CD4-positive, alpha-beta T cell treated with Interleukin-2 at 100 ng/mL for 4 hours (primary cell): ENCODE data around the gene CELF5.
"Not testable (repeated sequence)": the region's sequence is repeated elsewhere in the genome, so short reads cannot be mapped to it uniquely, and the experiment has no call there.

Experiments
- DNase-seq: peaks from one replicate; pipeline ENCODE4 v3.0.0-alpha.2; 2020; ENCODE audit warnings: low spot score

Gene CELF5

GRCh38 chr19:3190470-3190770 lies 34.0 kb upstream of the CELF5 start:
- DNase-seq: no peak

- no peak for DNase-seq
Measured at GRCh38 chr19:3190921-3191805, 33.3 kb upstream of the CELF5 start.

- not testable (repeated sequence) for DNase-seq
Measured at GRCh38 chr19:3191806-3192104, 32.7 kb upstream of the CELF5 start.

GRCh38 chr19:3192228-3192635 lies 32.2 kb upstream of the CELF5 start:
- no peak for DNase-seq

DNA sequence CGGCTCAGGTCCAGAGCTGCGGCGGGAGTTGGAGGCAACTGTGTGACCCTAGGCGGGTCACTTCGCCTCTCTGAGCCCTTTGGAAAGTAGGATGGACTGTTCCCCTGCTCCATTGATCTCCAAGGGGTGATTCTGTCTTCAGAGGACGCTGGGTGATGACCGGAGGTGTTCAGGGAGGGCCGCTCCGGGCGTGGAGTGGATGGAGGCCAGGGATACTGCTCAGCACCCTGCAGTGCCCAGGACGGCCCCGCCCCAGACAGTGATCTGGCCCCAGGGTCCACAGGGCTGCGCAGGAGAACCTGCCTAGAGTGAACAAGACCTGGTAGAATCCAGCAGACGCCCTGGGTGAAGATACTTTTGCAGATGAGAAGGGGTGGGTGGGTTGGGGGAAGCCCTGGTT lies 31.8 kb upstream of the CELF5 start:
- no peak for DNase-seq

GRCh38 chr19:3193256-3194105 lies 31.0 kb upstream of the CELF5 start:
- no peak for DNase-seq

DNA sequence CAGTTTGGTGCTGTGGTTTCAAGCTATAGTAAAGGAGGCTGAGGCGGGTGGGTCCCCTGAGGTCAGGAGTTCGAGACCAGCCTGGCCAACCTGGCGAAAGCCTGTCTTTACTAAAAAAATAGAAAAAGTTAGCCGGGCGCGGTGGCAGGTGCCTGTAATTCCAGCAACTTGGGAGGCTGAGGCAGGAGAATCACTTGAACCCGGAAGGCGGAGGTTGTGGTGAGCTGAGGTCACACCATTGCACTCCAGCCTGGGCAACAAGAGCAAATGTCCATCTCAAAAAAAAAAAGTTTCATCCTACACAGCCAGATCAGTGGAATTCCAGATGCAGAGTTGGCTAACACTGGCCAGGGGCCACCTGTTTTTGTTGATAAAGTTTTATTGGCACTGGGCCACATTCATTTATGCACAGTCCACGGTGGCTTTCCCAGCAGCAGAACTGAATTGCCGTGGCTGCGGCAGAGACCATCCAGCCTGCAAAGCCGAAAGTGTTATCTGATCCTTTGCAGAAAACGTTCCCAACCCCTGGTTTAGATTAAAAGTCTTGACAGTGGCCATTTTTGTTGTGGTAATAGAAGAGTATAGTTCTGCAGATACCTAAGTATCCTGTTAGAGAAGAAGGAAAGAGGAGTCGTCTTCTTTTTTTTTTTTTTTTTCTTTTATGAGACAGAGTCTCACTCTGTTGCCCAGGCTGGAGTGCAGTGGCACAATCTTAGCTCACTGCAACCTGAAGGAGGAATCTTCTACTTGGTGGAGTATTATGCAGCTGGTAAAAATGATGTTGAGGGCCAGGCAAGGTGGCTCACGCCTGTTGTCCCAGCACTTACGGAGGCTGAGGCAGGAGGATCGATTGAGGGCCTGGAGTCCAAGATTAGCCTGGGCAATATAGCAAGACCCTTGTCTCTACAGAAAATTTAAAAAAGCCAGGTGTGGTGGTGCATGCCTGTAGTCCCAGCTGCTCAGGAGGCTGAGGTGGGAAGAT lies 30.1 kb upstream of the CELF5 start:
- DNase-seq: no peak

DNA sequence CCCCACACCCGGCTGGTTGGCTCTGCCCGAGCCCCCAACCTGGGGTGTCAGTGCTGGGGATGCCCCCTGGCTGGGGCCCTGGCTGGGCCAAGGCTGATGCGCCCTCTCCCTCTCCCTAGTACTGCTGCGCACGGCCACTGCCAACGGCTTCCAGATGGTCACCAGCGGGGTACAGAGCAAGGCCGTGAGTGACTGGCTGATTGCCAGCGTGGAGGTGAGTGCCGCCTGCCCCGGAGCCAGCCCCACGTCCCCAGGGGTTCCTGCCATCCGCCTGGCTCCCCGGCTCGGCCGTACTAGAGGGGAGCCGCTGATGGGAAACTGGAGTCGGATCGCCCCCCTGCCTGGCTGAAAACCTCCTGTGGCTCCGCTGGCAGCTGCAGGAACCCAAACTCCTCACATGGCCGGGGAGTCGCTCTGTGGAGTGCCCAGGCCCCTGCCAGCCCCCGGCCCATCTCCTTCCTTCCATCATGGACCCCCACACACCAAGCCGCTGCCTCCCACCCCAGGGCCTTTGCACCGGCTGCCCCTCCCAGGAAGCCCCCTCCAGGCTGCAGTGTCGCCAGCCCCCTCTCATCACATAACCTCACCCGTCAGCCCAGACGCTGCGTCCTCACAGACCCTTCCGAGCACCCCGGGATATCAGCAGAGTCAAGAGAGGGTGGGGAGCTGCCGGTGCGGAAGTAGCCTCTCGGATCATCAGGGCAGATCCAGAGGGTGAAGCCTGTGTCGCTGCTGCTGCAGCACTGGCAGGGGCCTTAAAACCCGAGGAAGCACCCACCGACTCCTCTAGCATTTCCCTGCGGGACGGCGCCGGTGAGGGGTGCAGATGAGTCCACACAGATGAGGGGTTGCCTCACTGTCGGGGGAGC lies 28.2 kb upstream of the CELF5 start:
- DNase-seq: no peak

DNA sequence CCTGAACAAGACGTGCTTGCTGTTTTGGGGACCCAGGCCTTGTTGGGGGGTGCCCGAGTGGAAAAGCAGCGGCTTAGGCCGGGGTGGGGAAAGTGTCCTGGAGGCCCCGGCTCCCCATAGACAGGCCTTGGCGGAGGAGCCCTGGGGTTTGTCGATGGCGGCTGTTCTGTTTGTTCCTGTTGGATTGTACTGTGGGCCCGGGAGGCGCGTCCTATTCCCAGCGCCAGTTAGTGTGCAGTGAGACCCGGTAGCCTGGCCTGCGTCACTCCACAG lies 27.6 kb upstream of the CELF5 start:
- no peak for DNase-seq

GRCh38 chr19:3198901-3199700 lies 25.4 kb upstream of the CELF5 start:
- no peak for DNase-seq

DNA sequence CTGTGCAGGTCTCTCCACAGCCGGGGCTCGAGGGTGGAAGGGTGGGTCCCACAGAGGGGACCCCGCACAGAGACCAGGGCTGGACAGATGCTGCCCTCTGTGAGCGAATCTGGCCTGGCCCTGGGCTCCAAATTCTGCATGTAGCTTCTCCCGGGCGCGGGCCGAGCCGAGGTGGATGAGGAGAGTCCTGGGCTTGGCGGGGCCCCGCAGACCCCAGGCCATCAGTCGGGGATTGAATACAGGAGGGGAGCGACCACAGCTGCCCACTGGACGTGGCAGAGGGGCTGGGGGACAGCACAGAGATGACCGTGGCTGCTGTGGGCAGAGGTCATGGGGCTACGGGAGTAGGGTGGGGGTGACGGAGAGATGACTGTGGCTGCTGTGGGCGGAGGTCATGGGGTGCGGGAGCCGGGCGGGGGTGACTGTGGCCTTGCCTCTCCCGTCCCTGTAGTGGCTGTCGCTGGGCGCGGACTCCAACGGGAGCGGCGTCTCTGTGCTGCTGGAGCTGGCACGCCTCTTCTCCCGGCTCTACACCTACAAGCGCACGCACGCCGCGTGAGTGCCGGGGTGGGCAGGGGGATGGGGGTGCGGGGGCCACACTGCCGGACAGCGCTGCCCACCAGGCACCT lies 23.3 kb upstream of the CELF5 start:
- no peak for DNase-seq

DNA sequence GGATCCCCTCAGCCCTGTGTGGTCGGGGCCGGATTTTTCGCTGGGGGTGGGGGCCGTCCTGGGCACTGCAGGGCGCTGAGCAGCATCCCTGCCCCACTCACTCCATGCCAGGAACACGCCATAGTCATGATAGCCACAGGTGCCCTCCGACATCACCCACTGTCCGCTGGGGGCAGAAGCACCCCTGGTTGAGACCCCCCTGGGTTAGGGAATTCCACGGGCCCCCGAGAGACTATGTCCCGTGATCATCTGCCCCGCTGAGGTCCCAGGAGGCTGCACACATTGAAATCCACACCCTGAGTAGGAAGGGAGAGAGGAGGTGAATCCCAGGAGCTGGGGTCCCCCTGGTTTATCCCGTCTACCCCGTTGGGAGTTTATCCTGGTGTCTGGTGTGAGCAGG lies 22.6 kb upstream of the CELF5 start:
- DNase-seq: no peak

DNA sequence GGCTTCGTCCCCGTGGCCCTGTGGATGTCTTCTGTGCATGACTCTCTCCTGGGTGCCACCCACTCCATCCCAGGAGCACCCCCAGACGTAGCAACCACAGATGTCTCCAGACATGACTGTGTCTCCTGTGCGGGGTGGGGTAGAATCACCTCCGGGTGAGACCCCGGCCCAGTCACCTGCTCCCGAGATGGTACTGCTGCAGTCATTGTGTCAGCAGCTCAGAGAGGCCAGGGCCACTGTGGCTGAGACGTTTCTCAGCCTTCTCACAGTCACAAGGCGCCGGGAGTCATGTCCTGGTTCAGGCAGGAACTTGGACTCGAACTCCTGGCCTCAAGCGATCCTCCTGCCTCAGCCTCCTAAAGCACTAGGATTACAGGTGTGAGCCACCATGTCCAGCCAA lies 22.1 kb upstream of the CELF5 start:
- DNase-seq: no peak

DNA sequence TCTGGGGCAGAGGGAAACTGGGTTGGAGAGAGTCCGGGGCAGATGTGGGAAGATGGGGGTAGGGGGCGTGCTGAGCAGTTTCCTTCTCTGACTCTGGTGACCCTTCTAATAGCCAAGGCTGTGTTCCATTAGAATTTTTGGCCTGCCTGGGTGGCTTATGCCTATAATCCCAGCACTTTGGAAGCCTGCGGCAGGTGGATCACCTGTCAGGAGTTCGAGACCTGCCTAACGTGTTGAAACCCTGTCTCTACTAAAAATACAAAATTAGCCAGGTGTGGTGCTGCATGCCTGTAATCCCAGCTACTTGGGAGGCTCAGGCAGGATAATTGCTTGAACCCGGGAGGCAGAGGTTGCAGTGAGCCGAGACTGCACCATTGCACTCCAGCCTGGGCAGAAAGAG lies 21.6 kb upstream of the CELF5 start:
- DNase-seq: not testable (repeated sequence)

DNA sequence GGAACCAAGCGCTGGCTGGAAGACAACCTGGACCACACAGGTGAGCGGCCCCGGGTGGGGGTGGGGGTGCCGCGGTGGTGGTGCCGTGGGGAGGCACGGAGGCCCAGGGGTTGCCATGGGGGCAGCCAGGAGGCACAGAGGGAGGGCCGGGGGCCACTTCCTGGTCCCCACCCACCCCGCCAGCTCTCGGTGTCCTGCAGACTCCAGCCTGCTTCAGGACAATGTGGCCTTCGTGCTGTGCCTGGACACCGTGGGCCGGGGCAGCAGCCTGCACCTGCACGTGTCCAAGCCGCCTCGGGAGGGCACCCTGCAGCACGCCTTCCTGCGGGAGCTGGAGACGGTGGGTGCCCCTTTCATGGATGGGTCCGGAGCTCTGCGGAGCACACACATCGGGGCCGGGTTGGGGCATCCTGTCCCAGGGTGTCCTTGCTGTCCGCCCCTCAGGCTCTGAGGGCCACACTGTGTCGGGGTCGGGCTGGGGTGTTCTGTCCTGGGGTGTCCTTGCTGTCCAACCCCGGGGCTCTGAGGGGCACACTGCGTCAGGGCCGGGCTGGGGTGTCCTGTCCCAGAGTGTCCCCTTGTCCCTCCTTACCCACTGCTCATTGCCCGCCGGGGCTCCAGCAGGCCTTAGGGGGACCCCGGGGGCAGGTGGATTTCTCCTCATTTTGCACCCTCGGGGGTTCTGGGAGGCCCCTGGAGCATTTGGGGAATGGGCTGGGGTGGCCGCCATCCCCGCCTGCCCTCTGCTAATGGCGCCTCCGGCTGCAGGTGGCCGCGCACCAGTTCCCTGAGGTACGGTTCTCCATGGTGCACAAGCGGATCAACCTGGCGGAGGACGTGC lies 20.4 kb upstream of the CELF5 start:
- no peak for DNase-seq

DNA sequence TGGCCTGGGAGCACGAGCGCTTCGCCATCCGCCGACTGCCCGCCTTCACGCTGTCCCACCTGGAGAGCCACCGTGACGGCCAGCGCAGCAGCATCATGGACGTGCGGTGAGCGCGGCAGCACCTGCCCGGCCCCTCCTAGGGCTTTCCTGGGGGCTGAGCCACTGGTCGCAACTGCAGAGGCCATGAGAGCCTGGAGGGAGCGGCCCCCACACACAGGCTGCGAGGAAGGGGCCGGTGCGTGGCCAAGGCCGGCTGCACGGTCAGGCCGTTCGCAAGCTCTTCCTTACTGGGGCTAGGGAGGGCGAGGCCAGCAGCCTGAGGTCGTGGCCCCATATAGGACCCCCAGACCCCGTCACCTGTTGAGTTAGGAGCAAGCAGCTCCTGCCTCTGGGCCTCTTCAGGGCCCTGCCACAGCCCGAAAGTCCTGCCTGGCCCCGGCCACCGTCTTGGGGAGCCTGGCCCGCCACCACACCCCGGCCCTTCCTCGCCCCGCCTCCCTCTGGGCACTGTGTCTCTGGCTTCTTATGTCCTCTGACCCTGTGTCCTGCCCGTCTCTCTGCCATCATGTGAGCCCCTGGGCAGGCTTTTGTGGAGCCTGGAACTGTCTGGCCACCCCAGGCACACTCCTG lies 19.7 kb upstream of the CELF5 start:
- DNase-seq: no peak

- no peak for DNase-seq
Measured at GRCh38 chr19:3206216-3206953, 18.1 kb upstream of the CELF5 start.
